GM12878 (cell line): Measurements from ENCODE around the gene AGBL2. TPM values are rescaled to one million over a fixed set of nuclear protein-coding genes. Genes with fewer than 3 reads are reported as not detected.

ENCODE experiments used
- ATAC-seq: fragments of 200-7000 bp; cut with Tn5 transposase; 3 replicates; pipeline ENCODE4 v1.9.1; 2020; ENCODE audit warnings: mild to moderate bottlenecking, moderate library complexity
- BruUV-seq: library from RNA; stranded (reverse); fragments of 400-500 nt; replicated peaks from 2 replicates; lab custom pipeline; 2021; lab: Mats Ljungman, UMichigan
- CTCF ChIA-PET: fragments of 300-600 bp; sonication (Branson Sonifier 250); formaldehyde crosslinking; extraction: SDS; loops from one replicate; lab custom pipeline; 2021; ENCODE audit warnings: inconsistent platforms; lab: Yijun Ruan, JAX
- POLR2A ChIA-PET: fragments of 350-600 bp; formaldehyde crosslinking; extraction: SDS; loops from one replicate; lab custom pipeline; 2021; ENCODE audit warnings: inconsistent platforms; lab: Charles Lee
- RAD21 ChIA-PET: fragments of 300-600 bp; sonication (Branson Sonifier 250); formaldehyde crosslinking; loops from one replicate; lab custom pipeline; 2023; ENCODE audit warnings: antibody characterized with exemption; ENCODE audit not compliant: unreplicated experiment; lab: Charles Lee
- SMC1A ChIA-PET: fragments of 300-600 bp; sonication (Branson Sonifier 250); formaldehyde crosslinking; loops from one replicate; lab custom pipeline; 2023; ENCODE audit not compliant: unreplicated experiment, uncharacterized antibody; lab: Charles Lee
- DNase-seq: peaks from one replicate; pipeline ENCODE4 v3.0.0-alpha.2; 2011; ENCODE audit warnings: low read depth, low spot score
- FAIRE-seq: peaks from 3 replicates; lab custom pipeline; 2011; peaks lifted over from hg19 to GRCh38; lab: Jason Lieb, UNC
- H2AFZ ChIP-seq: 2 replicates; pipeline ENCODE4 v1.6.0; 2011; ENCODE audit warnings: low read depth, low read length, control low read depth; ENCODE audit not compliant: control insufficient read depth
- H3K27ac ChIP-seq: 2 replicates; pipeline ENCODE4 v1.5.1; 2011; ENCODE audit warnings: control low read depth; ENCODE audit not compliant: control insufficient read depth, insufficient read depth
- H3K27me3 ChIP-seq, 2 experiments: replicated peaks in 1 of 2; 2 replicates each; pipeline versions ENCODE4 v1.6.0 to v1.6.1; 2011; ENCODE audit warnings: low read length in 1 of 2; ENCODE audit not compliant: control insufficient read depth in 2 of 2, insufficient read depth in 2 of 2
- H3K36me3 ChIP-seq, 2 experiments: 2 replicates each; pipeline ENCODE4 v1.5.1; 2011; ENCODE audit warnings: low read length in 1 of 2; ENCODE audit not compliant: control insufficient read depth in 2 of 2, insufficient read depth in 2 of 2
- H3K4me1 ChIP-seq: 2 replicates; pipeline ENCODE4 v1.6.1; 2011; ENCODE audit warnings: mild to moderate bottlenecking, low read length, moderate library complexity, mixed read lengths; ENCODE audit not compliant: control insufficient read depth, insufficient read depth
- H3K4me2 ChIP-seq: 2 replicates; pipeline ENCODE4 v1.6.0; 2011; ENCODE audit warnings: control low read depth; ENCODE audit not compliant: control insufficient read depth, insufficient read depth
- H3K4me3 ChIP-seq: fragments of 200-600 bp; sonication (generic); 2 replicates; pipeline ENCODE4 v1.5.1; 2016
- H3K79me2 ChIP-seq: 2 replicates; pipeline ENCODE4 v1.6.0; 2011; ENCODE audit warnings: low read length; ENCODE audit not compliant: control insufficient read depth, insufficient read depth
- H3K9ac ChIP-seq: 2 replicates; pipeline ENCODE4 v1.8.0; 2011; ENCODE audit warnings: low read length, control low read depth, mixed read lengths; ENCODE audit not compliant: control insufficient read depth, insufficient read depth
- H3K9me3 ChIP-seq: replicated peaks from 3 replicates; pipeline ENCODE4 v1.5.1; 2011; ENCODE audit warnings: mild to moderate bottlenecking, low read length; ENCODE audit not compliant: control insufficient read depth, insufficient read depth
- H4K20me1 ChIP-seq: 2 replicates; pipeline ENCODE4 v1.6.0; 2011; ENCODE audit not compliant: control insufficient read depth, insufficient read depth
- BCL11A ChIP-seq: IDR thresholded peaks from 2 replicates; pipeline ENCODE4 v1.6.1; 2011; ENCODE audit warnings: low read depth, low read length
- BHLHE40 ChIP-seq, 2 experiments: fragments of 450-650 bp in 1 of 2; IDR thresholded peaks; 2 replicates each; pipeline ENCODE4 v1.6.1; 2011 to 2017; ENCODE audit warnings: low read depth in 2 of 2, borderline replicate concordance in 1 of 2, improper control_type of control experiment in 1 of 2, low read length in 1 of 2, mild to moderate bottlenecking in 1 of 2
- DPF2 ChIP-seq: fragments of 450-650 bp; IDR thresholded peaks from 2 replicates; pipeline ENCODE4 v1.6.1; 2017; ENCODE audit warnings: mild to moderate bottlenecking
- FOS ChIP-seq: IDR thresholded peaks from 3 replicates; pipeline ENCODE4 v1.6.1; 2011; ENCODE audit warnings: borderline replicate concordance; ENCODE audit not compliant: insufficient read length; ENCODE audit errors: extremely low read depth
- MAX ChIP-seq: IDR thresholded peaks from 2 replicates; pipeline ENCODE4 v1.6.1; 2012; ENCODE audit warnings: low read depth, low read length, improper control_type of control experiment
- MEF2A ChIP-seq: IDR thresholded peaks from 2 replicates; pipeline ENCODE4 v1.6.1; 2011; ENCODE audit warnings: low read depth, mild to moderate bottlenecking, low read length, moderate library complexity; ENCODE audit not compliant: insufficient read depth
- NFXL1 ChIP-seq: fragments of 450-650 bp; IDR thresholded peaks from 2 replicates; pipeline ENCODE4 v1.6.1; 2017; ENCODE audit warnings: antibody characterized with exemption, mild to moderate bottlenecking, borderline replicate concordance
- NR2C2 ChIP-seq: IDR thresholded peaks from 2 replicates; pipeline ENCODE4 v1.6.1; 2011; ENCODE audit warnings: borderline replicate concordance, low read depth; ENCODE audit not compliant: control insufficient read depth, insufficient read length
- NR2F1 ChIP-seq: fragments of 450-650 bp; conservative IDR thresholded peaks from 2 replicates; pipeline ENCODE4 v1.6.1; 2017; ENCODE audit warnings: mild to moderate bottlenecking
- PKNOX1 ChIP-seq: fragments of 450-650 bp; IDR thresholded peaks from 2 replicates; pipeline ENCODE4 v1.6.1; 2016; ENCODE audit warnings: mild to moderate bottlenecking
- POLR2AphosphoS2 ChIP-seq: IDR thresholded peaks from 2 replicates; pipeline ENCODE4 v1.6.1; 2011; ENCODE audit warnings: low read depth, mild to moderate bottlenecking, low read length, improper control_type of control experiment, moderate library complexity
- SMAD1 ChIP-seq: fragments of 450-650 bp; IDR thresholded peaks from 2 replicates; pipeline ENCODE4 v1.6.1; 2018; ENCODE audit warnings: mild to moderate bottlenecking, low read depth; ENCODE audit not compliant: partially characterized antibody
- SPI1 ChIP-seq: IDR thresholded peaks from 2 replicates; pipeline ENCODE4 v1.6.1; 2011; ENCODE audit warnings: low read depth, mild to moderate bottlenecking, low read length, moderate library complexity, borderline replicate concordance; ENCODE audit not compliant: insufficient read depth
- STAT3 ChIP-seq: IDR thresholded peaks from 2 replicates; pipeline ENCODE4 v1.6.1; 2011; ENCODE audit warnings: low read depth, low read length, improper control_type of control experiment
- ZBTB40 ChIP-seq: fragments of 450-650 bp; IDR thresholded peaks from 2 replicates; pipeline ENCODE4 v1.6.1; 2016; ENCODE audit warnings: mild to moderate bottlenecking, moderate library complexity, borderline replicate concordance
- ZSCAN29 ChIP-seq: fragments of 450-650 bp; IDR thresholded peaks from 2 replicates; pipeline ENCODE4 v1.6.1; 2017; ENCODE audit warnings: mild to moderate bottlenecking, moderate library complexity
- ZZZ3 ChIP-seq: IDR thresholded peaks from 2 replicates; pipeline ENCODE4 v1.6.1; 2011; ENCODE audit warnings: low read depth; ENCODE audit not compliant: control insufficient read depth, insufficient read length
- WGBS: methylation state at CpG from one replicate; pipeline ENCODE4 v1.1.6; 2016; ENCODE audit warnings: low lambda C conversion rate; ENCODE audit not compliant: insufficient replicate concordance, insufficient coverage; ENCODE audit errors: missing lambda C conversion rate; 5-methylcytosine and 5-hydroxymethylcytosine counted together
- in situ Hi-C: fragments of 300-500 bp; cut with MboI; formaldehyde crosslinking; loops from 9 replicates; pipeline ENCODE4 v1.14.3; 2018; ENCODE audit warnings: mixed read lengths
- intact Hi-C: fragments of 100-400 bp; cut with micrococcal nuclease; formaldehyde crosslinking; loops from one replicate; pipeline ENCODE4 v1.14.2; 2022; ENCODE audit not compliant: unreplicated experiment
- polyA plus RNA-seq, 11 experiments: library from polyadenylated mRNA; depleted of rRNA in 4 of 11; unstranded in 6 of 11; stranded (reverse) in 5 of 11; fragments of >200 nt; fragmentation: Nextera tagmentation in 4 of 11; fragmentation: Illumina TruSeq in 1 of 11; extraction: Ambion mirVana in 4 of 11; extraction: Trizol in 1 of 11; gene quantifications; 1 replicate in 1 of 11; 2 replicates in 10 of 11; pipeline versions ENCODE4 v1.2.1 to v1.2.3, GENCODE V29; 2011 to 2016; ENCODE audit warnings: inconsistent platforms in 2 of 11, missing spikeins in 2 of 11, low read depth in 1 of 11
- total RNA-seq, 4 experiments: library from RNA; depleted of rRNA in 3 of 4; stranded (reverse); fragments of >200 nt in 3 of 4; fragmentation: Illumina TruSeq in 1 of 4; extraction: Trizol in 1 of 4; gene quantifications; 2 replicates each; pipeline versions ENCODE4 v1.2.1 to v1.2.3, GENCODE V29; 2013 to 2021

The AGBL2 gene
- total and polyA plus RNA-seq, 10 of the 15 experiments (the other 5 are each of a cell fraction or from before 2014, with no cell fraction given), result 0.93 to 12.2 (median 2.9) TPM

GRCh38 chr11:47675851-47676250 is 39.3 kb downstream of the AGBL2 start:
- ATAC-seq, result no peak
- Histone ChIP-seq H3K4me1 (no peaks in the 10 kb centered on the region), H4K20me1 (no peaks in the 10 kb centered on the region), H3K79me2 (no peaks in the 10 kb centered on the region), H2AFZ (no peak overlapping the region), H3K9ac (no peak overlapping the region), H3K4me3 (no peak overlapping the region), H3K9me3 (no peaks in the 10 kb centered on the region), H3K4me2 (no peak overlapping the region), H3K36me3 (no peaks in the 10 kb centered on the region)
- in situ Hi-C loops (no loop called here), intact Hi-C loops (no loop called here)
- WGBS, result 17% methylated on average over 2 of the region's 2 CpGs
- ChIA-PET POLR2A (no interaction called here), CTCF (no interaction called here), SMC1A (interaction anchor here (1.2 kb wide), 1 partner anchor 11 kb away, joined by 3 read pairs; no protein-coding TSS in a partner anchor)
- FAIRE-seq, result no peak
- no peak for TF ChIP-seq MEF2A
- TF ChIP-seq FOS, result no peak
- TF ChIP-seq NR2C2, result no peak
- no peak for TF ChIP-seq STAT3
- TF ChIP-seq ZBTB40, result no peak
- TF ChIP-seq NR2F1, result no peak
- TF ChIP-seq NFXL1, result no peak
- TF ChIP-seq SMAD1, result no peak
- no peak for TF ChIP-seq POLR2AphosphoS2
- no peak for TF ChIP-seq PKNOX1
- no peak for TF ChIP-seq ZZZ3
- no peak for TF ChIP-seq DPF2
- no peak for TF ChIP-seq SPI1
- no peak for TF ChIP-seq BHLHE40 (IDR thresholded peaks at IDR 0.05; ENCODE audit: borderline replicate concordance in 1 of 2, low read depth in 2 of 2, low read length in 1 of 2)
- no peak for TF ChIP-seq MAX
- TF ChIP-seq BCL11A, result no peak
- TF ChIP-seq ZSCAN29, result no peak
- TF ChIP-seq, all 136 proteins: peak for 0
- Histone ChIP-seq H3K27me3 (no peaks in the 10 kb centered on the region), H3K27ac (no peak overlapping the region)
- DNase-seq, result no peak
- RAD21 ChIA-PET, result no interaction called here
- no TSS peak for BruUV-seq
